ENCODE results near the gene RADX.
A peak's percentile ranks its signal among the peaks of the same experiment; 100 is the strongest.
"Not testable (repeated sequence)": the region's sequence is repeated elsewhere in the genome, so short reads cannot be mapped to it uniquely, and the experiment has no call there.

The RADX gene, protein sequence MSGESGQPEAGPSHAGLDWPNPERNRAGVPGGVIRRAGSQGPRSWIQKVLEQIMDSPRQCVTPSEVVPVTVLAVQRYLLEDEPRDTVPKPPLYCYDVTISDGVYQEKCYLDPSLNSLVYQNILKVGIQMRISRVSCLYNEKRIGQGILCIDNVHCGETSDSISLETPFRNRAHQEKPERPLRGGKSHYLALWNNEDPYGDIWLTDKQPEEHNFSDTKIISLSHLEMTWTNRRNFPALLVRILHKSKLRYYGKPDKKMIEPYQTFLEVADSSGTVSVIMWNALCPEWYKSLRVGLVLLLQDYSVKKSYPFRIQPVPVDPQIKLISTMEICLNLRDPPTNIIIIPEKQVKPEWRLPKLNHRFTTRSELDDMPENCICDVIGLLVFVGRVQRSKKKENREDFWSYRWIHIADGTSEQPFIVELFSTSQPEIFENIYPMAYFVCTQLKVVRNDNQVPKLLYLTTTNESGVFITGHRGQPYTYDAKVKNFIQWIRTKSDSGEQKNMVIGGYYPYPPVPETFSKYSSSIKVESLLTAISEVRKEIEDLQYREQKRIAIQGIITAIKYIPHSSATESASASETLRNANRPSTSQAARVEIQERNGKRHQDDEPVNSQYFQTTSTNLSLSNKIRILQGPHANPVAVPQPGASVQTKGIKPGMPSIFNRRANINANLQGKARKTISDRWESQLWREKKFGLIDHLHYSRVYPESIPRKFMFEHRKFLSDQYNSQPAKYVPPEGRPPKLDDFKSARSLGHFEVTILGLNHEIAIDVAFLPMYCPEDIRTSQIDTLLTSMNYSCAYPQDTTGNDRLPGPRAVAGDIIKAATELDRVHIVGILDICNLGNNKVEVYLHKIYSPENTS

DNA sequence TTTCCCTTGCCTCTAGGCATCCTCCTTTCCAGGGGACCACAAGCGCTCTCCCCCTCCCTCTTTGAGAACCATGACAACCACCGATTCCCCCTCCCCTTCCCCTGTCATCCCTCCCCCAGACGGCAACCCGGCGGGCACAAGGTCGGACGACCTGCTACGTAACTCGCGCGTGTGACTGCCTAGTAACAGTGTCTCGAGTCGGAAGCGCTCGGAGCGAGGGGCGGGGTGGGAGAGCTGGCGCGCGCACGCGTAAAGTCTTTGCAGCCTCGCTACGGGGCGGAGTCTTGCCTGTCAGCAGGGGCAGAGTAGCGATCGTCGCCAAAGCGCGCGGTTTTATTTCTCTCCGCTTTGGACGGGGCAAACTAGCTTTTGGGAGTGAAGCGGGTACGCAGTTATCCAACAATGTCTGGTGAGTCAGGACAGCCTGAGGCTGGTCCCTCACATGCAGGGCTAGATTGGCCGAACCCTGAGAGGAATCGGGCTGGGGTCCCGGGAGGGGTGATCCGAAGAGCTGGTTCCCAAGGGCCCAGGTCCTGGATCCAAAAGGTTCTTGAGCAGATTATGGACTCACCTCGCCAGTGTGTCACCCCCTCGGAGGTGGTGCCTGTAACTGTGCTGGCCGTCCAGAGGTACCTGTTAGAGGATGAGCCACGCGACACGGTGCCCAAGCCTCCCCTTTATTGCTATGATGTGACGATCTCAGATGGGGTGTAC is at the start of gene RADX:
Gene RADX, plus strand, starts transcription at position 300 of the 714 bp plus-strand sequence. Its CDS starts 103 bp downstream, at position 403.
- DNase-seq = peak; percentile 76 to 85 (median 83)

GRCh38 chrX:106564986-106565385 is 46.8 kb upstream of the RADX start:
- DNase-seq = no peak

GRCh38 chrX:106566362-106566761 is 45.4 kb upstream of the RADX start:
- no peak for DNase-seq

DNA sequence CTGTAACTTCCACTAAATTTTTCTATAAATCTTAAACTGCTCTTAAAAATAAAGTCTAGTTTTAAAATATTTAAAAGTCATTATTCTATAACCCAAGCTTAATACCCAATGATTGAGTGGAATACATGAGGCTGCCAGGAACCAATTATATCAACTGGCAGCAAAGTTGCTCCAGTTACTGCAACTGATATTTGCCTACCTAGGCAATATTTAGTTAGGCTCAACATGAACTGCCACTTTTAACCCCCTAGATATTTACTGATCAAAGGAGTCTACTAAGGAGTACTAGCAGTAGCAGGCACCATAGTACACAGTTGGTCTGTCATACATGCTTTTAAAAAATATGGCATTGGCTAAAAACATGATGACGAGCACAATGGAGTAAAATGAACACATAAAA is 29.9 kb upstream of the RADX start:
- no peak for DNase-seq

DNA sequence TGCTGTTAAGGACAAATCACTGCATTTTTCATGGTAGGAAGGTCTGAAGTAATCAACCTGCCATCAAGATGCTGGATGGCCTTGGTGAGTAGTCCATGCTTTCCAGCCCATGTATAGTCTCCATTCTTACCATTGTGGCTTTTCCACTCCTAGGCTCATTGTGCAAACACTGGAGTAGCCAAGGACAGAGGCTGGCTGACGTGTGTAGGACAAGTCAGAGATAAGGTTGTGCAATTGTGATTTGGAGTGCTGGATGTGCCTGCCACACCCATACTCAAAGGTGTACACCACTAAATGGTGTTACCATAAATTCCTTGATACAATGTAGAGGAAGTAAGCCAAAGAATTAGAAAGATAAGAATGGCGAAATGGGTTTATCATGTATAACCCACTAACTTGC is 26.3 kb upstream of the RADX start:
- no peak for DNase-seq

- no peak for DNase-seq
Observed at GRCh38 chrX:106588801-106589200, 23.0 kb upstream of the RADX start.

DNA sequence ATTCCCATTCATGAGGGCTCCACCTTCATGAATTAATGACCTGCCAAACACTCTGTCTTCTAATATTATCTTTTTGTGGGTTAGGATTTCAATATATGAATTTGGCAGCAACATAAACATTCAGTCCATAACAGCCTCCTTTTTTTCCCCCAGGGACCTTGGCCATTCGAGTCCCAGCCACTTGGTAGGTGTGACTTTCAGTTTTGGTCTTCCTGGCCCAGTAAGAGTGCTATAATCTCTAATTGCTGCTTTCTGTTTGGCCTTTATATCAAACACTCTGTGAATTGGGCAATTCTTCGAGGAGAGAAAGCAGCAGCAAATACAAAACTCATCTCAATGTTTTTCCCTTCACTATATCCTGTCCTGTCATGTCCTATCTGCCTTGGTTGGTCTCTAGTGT is 12.4 kb upstream of the RADX start:
- DNase-seq = no peak

DNA sequence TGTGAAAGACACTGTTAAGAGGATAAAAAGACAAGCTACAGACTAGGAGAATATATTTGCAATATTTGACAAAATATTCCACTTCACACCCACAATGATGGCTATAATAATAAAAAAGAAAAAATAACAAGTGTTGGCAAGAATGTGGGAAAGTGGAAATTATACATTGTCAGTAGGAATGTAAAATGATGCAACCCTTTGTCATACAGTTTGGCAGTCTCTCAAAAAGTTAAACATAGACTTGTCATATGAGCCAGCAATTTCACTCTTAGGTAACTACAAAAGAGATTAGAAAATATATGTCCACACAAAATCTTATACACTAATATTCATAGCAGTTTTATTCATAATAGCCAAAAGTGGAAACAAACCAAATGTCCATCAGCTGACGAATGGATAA is 5.2 kb upstream of the RADX start:
- no peak for DNase-seq

DNA sequence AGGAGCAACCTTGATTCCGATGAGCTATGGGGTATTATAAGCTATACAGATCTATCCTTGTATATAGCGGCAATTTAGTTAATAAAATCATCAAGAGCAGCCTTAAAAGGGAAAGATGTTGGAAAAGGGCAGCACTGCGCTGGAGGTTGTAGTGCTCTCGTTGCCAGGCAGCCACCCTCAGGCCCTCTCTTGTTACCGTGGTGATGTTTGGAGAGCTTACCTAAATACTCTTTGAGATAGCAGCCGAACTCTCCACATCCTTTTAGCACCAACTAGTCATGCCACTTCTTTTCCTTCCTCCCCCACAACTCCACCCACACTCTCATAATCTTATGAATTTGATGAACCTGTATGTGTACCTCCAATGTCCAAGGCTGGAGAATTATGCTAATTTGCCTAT is 3.8 kb upstream of the RADX start:
- DNase-seq = no peak

DNA sequence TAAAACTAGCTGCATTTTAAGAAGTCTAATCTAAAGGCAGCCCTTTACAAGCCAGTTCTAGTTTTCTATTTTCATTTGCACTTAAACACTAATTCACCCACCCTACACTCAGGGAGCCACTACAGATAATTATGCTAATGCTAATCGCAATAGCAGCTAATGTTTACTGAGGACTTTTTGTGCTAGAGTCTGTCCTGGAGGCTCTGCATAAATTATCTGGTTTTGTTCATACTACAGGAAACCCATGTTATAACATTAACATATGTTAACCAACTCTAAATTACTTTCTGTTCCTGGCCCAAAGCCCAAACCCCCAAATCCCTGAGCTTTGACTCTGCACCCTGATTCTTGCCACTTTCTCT is 480 bp upstream of the RADX start:
- no peak for DNase-seq

DNA sequence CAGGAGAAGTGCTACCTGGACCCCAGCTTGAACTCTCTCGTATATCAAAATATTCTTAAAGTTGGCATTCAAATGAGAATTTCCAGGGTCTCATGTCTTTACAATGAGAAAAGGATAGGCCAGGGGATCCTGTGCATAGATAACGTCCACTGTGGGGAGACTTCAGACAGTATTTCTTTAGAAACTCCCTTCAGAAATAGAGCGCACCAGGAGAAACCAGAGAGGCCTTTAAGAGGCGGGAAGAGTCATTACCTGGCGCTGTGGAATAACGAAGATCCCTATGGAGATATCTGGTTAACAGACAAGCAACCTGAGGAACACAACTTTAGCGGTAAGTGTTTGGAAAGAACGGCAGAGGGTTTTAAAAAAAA is 600 bp downstream of the RADX start:
- DNase-seq = no peak

- no peak for DNase-seq
Observed at GRCh38 chrX:106613277-106613676, 1.5 kb downstream of the RADX start.

DNA sequence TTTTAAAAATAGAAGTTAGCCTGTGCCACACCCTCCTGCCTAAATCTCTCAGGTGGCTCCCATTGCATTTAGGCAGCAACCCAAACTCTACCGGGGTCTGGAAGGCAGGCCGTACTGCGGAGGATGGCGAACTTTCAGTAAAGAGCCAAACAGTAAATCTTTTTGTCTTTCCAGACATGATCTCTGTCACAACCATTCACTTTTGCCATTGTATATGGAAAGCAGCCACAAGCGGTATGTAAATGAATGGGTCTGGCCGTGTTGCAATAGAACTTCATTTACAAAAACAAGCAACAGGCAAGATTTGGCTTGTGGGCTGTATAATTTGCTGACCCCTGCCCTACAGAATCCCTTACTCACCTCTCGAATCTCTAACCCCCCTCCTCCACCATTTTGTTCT is 3.3 kb downstream of the RADX start:
- DNase-seq = no peak

- DNase-seq = peak; percentile 5 to 18 (median 9)
Observed at GRCh38 chrX:106619797-106620196, 8.0 kb downstream of the RADX start.

DNA sequence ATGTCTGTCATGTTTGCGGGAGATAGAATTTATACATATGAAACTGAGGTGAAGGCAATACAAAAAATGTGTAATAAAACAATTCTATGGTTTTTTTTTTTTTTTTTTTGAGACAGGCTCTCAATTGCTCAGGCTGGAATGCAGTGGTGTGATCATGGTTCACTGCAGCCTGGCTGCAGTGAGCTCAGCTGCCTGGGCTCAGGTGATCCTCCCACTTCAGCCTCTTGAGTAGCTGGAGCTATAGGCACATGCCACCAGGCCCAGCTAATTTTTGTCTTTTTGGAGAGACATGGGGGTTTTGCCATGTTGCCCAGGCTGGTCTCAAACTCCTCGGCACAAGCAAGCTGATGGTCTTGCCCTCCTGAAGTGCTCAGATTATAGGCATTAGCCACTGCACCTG is 10.1 kb downstream of the RADX start:
- DNase-seq = no peak

DNA sequence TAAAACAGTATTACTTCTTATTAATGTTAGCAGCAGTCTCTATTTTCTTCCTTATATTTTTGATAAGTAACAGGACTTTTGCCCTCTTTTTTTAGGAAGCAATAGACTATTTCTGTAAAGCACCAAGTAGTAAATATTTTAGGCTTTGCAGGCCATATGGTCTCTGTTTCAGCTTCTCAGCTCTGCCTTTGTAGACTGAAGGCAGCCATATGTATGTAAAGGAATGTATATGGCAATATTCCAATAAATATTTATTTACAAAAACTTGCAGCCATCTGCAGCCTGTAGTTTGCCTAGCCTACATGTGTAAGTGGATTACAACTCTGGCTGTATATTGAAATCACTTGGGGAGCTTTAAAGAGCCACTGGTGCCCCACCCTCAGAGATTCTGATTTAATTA is 15.0 kb downstream of the RADX start:
- no peak for DNase-seq

GRCh38 chrX:106631615-106632014 is 19.8 kb downstream of the RADX start:
- no peak for DNase-seq

DNA sequence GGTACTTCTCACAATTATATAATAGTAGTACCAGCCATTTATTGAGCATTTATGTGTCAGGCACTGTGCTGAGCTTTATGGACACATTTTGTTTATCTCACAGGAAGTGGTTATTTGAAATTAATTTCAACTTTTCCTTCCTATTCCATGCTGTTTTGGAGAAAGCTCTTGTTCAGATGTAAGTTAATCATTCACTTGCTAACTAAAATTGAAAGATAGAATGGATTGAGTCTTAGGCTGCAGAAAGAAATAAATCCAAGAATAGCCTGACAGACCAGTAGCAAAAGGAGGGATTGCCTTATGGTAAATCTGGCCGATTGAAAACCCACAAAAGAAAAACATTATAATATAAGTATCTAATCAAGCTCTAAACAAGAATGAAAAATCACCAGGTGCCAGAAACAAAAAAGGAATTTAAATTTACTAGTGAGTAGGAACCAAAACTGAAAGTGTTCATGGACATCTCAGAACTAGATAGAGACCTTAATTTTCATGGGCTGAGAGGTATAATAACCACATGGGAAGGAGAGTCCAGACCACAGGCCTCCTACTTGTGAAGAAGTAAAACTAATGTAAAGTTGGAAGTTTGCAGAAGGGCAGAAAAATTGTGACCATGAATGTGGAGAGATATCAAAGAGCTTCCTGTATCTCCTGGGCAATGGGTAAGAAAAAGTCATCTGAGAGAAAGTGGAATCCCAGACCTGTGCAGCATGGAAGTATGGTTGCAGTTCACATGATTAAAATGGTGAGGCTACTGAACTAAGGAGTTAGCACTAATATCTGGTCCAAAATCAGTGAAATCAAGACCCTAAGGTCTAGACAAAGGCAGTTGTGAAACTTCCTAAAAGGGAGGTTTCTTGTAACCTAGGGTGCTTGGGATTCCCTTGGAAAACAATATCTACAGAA is 38.0 kb downstream of the RADX start:
- DNase-seq = no peak

- DNase-seq = not testable (repeated sequence)
Observed at GRCh38 chrX:106653625-106654024, 41.8 kb downstream of the RADX start.

GRCh38 chrX:106670631-106671030 is 58.9 kb downstream of the RADX start:
- no peak for DNase-seq

- no peak for DNase-seq
Observed at GRCh38 chrX:106672527-106672926, 60.7 kb downstream of the RADX start.

GRCh38 chrX:106680716-106681115 is 68.9 kb downstream of the RADX start:
- DNase-seq = no peak

DNA sequence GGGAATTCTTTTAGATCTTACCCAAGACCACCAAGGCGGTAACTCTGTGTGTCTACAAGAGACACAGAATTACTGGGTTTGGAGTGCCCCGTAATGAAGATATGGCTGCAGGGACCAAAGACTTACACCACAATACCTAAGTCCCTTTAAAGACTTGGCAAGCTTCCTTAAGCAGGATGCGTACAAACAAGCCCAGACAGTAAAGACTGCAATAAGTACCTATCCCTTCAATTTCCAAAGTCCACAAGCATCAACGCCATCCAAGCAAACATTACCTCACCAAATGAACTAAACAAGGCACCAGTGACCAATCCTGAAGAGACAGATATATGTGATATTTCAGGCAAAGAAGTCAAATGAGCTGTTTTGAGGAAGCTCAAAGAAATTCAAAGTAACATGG is 72.4 kb downstream of the RADX start:
- no peak for DNase-seq

Measured in suppressor macrophage treated with lipopolysaccharide for 1 hour (primary cell).